SK-N-SH (cell line): ENCODE results near the gene NFATC3. TPM values are rescaled to one million over a fixed set of nuclear protein-coding genes. Genes with fewer than 3 reads are reported as not detected.

Experiments
- CTCF ChIA-PET: fragments of 300-600, 350-600 bp; formaldehyde crosslinking; extraction: SDS; loops from one replicate; lab custom pipeline; 2021; lab: Yijun Ruan, JAX
- POLR2A ChIA-PET: fragments of 350-600 bp; sonication (Branson Sonifier 250); formaldehyde crosslinking; extraction: SDS; loops from one replicate; lab custom pipeline; 2020; ENCODE audit warnings: antibody characterized with exemption, inconsistent platforms; lab: Yijun Ruan, JAX
- DNase-seq: peaks from one replicate; pipeline ENCODE4 v3.0.0; 2012
- H2AFZ ChIP-seq: fragments of 200-600 bp; sonication (generic); 2 replicates; pipeline ENCODE4 v1.8.1; 2016; ENCODE audit warnings: antibody characterized with exemption, mild to moderate bottlenecking, low read depth
- H3F3A ChIP-seq: fragments of 200-600 bp; sonication (generic); replicated peaks from 2 replicates; pipeline ENCODE3; 2016; ENCODE audit warnings: antibody characterized with exemption, mild to moderate bottlenecking; ENCODE audit not compliant: insufficient read depth
- H3K27ac ChIP-seq, 2 experiments: fragments of 200-500 bp in 1 of 2; fragments of 200-600 bp in 1 of 2; sonication (Bioruptor generic) in 1 of 2; sonication (generic), shearing (Covaris generic) in 1 of 2; 2 replicates each; pipeline versions ENCODE4 v1.5.1 to v1.6.1; 2014 to 2016; ENCODE audit warnings: low read depth in 2 of 2, inconsistent platforms in 1 of 2, low read length in 1 of 2, mild to moderate bottlenecking in 1 of 2, mixed read lengths in 1 of 2
- H3K27me3 ChIP-seq: fragments of 200-600 bp; sonication (generic), shearing (Covaris generic); 2 replicates; pipeline ENCODE4 v1.6.1; 2016; ENCODE audit warnings: mixed run types; ENCODE audit not compliant: insufficient read depth
- H3K36me3 ChIP-seq, 2 experiments: fragments of 200-500 bp in 1 of 2; fragments of 200-600 bp in 1 of 2; sonication (Bioruptor generic) in 1 of 2; sonication (generic) in 1 of 2; replicated peaks in 1 of 2; 2 replicates each; pipeline versions ENCODE3 to v1.5.1; 2014 to 2016; ENCODE audit warnings: low read length in 1 of 2, mild to moderate bottlenecking in 1 of 2; ENCODE audit not compliant: insufficient read depth in 2 of 2, control insufficient read depth in 1 of 2
- H3K4me1 ChIP-seq, 2 experiments: fragments of 200-500 bp in 1 of 2; fragments of 200-600 bp in 1 of 2; sonication (Bioruptor generic) in 1 of 2; sonication (generic), shearing (Covaris generic) in 1 of 2; 2 replicates each; pipeline versions ENCODE4 v1.5.1 to v1.6.1; 2014 to 2016; ENCODE audit warnings: low read depth in 1 of 2, low read length in 1 of 2, mixed run types in 1 of 2; ENCODE audit not compliant: insufficient read depth in 2 of 2, control insufficient read depth in 1 of 2
- H3K4me2 ChIP-seq: fragments of 200-600 bp; sonication (generic), shearing (Covaris generic); 2 replicates; pipeline ENCODE4 v1.6.1; 2017; ENCODE audit warnings: mixed run types
- H3K4me3 ChIP-seq, 2 experiments: fragments of 200-500 bp in 1 of 2; fragments of 200-600 bp in 1 of 2; sonication (Bioruptor generic) in 1 of 2; sonication (generic), shearing (Covaris generic) in 1 of 2; 2 replicates each; pipeline versions ENCODE4 v1.5.1 to v1.8.1; 2014 to 2016; ENCODE audit warnings: low read depth in 2 of 2, inconsistent platforms in 1 of 2, low read length in 1 of 2, mild to moderate bottlenecking in 1 of 2, mixed read lengths in 1 of 2, moderate library complexity in 1 of 2
- H3K79me2 ChIP-seq: fragments of 200-600 bp; sonication (generic); 2 replicates; pipeline ENCODE4 v1.8.1; 2017; ENCODE audit warnings: mild to moderate bottlenecking; ENCODE audit not compliant: insufficient read depth
- H3K9ac ChIP-seq: fragments of 200-600 bp; sonication (generic); 2 replicates; pipeline ENCODE4 v1.6.1; 2017; ENCODE audit warnings: mixed run types
- H3K9me2 ChIP-seq: fragments of 200-600 bp; sonication (generic); 2 replicates; pipeline ENCODE4 v1.6.1; 2017; ENCODE audit warnings: mixed run types
- H3K9me3 ChIP-seq: fragments of 200-600 bp; sonication (generic); 2 replicates; pipeline ENCODE4 v1.6.1; 2017; ENCODE audit warnings: mixed run types, mild to moderate bottlenecking, moderate library complexity
- H4K20me1 ChIP-seq: fragments of 200-600 bp; sonication (generic); 2 replicates; pipeline ENCODE4 v1.6.1; 2017; ENCODE audit warnings: mild to moderate bottlenecking, mixed run types; ENCODE audit not compliant: insufficient read depth
- CHD2 ChIP-seq: fragments of 150-350 bp; IDR thresholded peaks from 2 replicates; pipeline ENCODE4 v1.6.1; 2018; ENCODE audit warnings: low read length; ENCODE audit not compliant: partially characterized antibody
- ELF1 ChIP-seq: IDR thresholded peaks from 2 replicates; pipeline ENCODE4 v1.4.0; 2012
- EP300 ChIP-seq, 2 experiments: IDR thresholded peaks; 2 replicates each; pipeline versions ENCODE4 v1.4.0 to v1.6.1; 2012; ENCODE audit warnings: borderline replicate concordance in 1 of 2, low read depth in 1 of 2, low read length in 1 of 2
- EZH2phosphoT487 ChIP-seq: fragments of 200-600 bp; sonication (generic); IDR thresholded peaks from 2 replicates; pipeline ENCODE4 v1.6.1; 2017; ENCODE audit warnings: low read depth, mixed run types, mild to moderate bottlenecking, antibody characterized with exemption, moderate library complexity, borderline replicate concordance
- FOXJ3 ChIP-seq: sonication (generic); formaldehyde crosslinking; IDR thresholded peaks from 2 replicates; pipeline ENCODE4 v1.5.1; 2020; ENCODE audit warnings: mild to moderate bottlenecking, missing genetic modification reagents
- FOXM1 ChIP-seq: IDR thresholded peaks from 2 replicates; pipeline ENCODE4 v1.4.0; 2012; ENCODE audit warnings: low read depth, mild to moderate bottlenecking
- GABPA ChIP-seq: IDR thresholded peaks from 2 replicates; pipeline ENCODE4 v1.4.0; 2012; ENCODE audit warnings: low read depth, mild to moderate bottlenecking
- JUND ChIP-seq: IDR thresholded peaks from 2 replicates; pipeline ENCODE4 v1.4.0; 2012
- MEF2A ChIP-seq: IDR thresholded peaks from 2 replicates; pipeline ENCODE4 v1.4.0; 2012; ENCODE audit warnings: low read depth, borderline replicate concordance
- MXI1 ChIP-seq: IDR thresholded peaks from 2 replicates; pipeline ENCODE4 v1.6.1; 2012; ENCODE audit warnings: mild to moderate bottlenecking, low read depth, low read length, improper control_type of control experiment
- NRF1 ChIP-seq: IDR thresholded peaks from 2 replicates; pipeline ENCODE4 v1.6.1; 2012; ENCODE audit warnings: low read depth, mild to moderate bottlenecking, low read length
- RAD21 ChIP-seq: IDR thresholded peaks from 2 replicates; pipeline ENCODE4 v1.6.1; 2012; ENCODE audit warnings: mild to moderate bottlenecking, low read length
- RFX5 ChIP-seq: IDR thresholded peaks from 2 replicates; pipeline ENCODE4 v1.6.1; 2012; ENCODE audit warnings: mild to moderate bottlenecking, improper control_type of control experiment, low read length
- RXRA ChIP-seq: IDR thresholded peaks from 2 replicates; pipeline ENCODE4 v1.4.0; 2012; ENCODE audit warnings: low read depth, mild to moderate bottlenecking, borderline replicate concordance
- SIN3A ChIP-seq: IDR thresholded peaks from 2 replicates; pipeline ENCODE4 v1.6.1; 2012; ENCODE audit warnings: low read depth, mild to moderate bottlenecking, low read length, moderate library complexity, borderline replicate concordance
- TCF12 ChIP-seq: IDR thresholded peaks from 2 replicates; pipeline ENCODE4 v1.4.0; 2012
- TEAD4 ChIP-seq: IDR thresholded peaks from 2 replicates; pipeline ENCODE4 v1.4.0; 2012; ENCODE audit warnings: mild to moderate bottlenecking, borderline replicate concordance; ENCODE audit not compliant: insufficient read depth
- WGBS: methylation state at CpG from one replicate; pipeline ENCODE4 v1.1.6; 2017; ENCODE audit warnings: low lambda C conversion rate; 5-methylcytosine and 5-hydroxymethylcytosine counted together
- polyA plus RNA-seq, 3 experiments: library from polyadenylated mRNA; depleted of rRNA; stranded (reverse); fragments of >200 nt; gene quantifications; 2 replicates each; pipeline ENCODE4 v1.2.3, GENCODE V29; 2012
- TF ChIP-seq, protein P1 (sequence below): IDR thresholded peaks from 2 replicates; pipeline ENCODE4; 2012
- TF ChIP-seq, protein P2 (sequence below): IDR thresholded peaks from 2 replicates; pipeline ENCODE4 v1.4.0; 2012; ENCODE audit warnings: low read depth
- TF ChIP-seq, protein P3 (sequence below): fragments of 150-350 bp; IDR thresholded peaks from 2 replicates; pipeline ENCODE4 v1.6.1; 2016; ENCODE audit warnings: mild to moderate bottlenecking, low read depth, low read length
- TF ChIP-seq, protein P4 (sequence below): IDR thresholded peaks from 2 replicates; pipeline ENCODE4 v1.4.0; 2012; ENCODE audit warnings: low read depth, borderline replicate concordance

The NFATC3 gene
- polyA plus RNA-seq, 1 of the 3 experiments (the other 2 are of a cell fraction): 5.7 TPM

DNA sequence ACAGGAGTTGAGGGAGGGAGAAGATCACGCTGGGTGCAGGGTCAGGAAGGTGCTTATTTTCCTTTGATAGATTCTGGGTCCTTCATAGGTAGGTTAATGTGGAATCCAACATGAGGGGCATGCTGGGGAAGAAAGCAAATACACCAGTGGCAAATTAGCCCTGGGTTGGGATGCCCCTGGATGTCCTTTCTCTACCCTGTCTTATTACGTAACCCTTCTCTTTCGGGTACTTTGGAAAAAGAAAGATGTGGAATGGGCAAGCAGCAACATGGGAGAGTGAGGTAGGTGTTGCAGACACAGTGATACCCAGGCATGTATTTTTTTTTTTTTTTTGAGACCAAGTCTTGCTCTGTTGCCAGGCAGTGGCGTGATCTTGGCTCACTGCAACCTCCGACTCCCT lies 188.3 kb downstream of the NFATC3 start (continued):
- no peak for TF ChIP-seq FOXJ3 (CRISPR knock-in tag)
- no peak for TF ChIP-seq GABPA
- TF ChIP-seq, protein P1, sequence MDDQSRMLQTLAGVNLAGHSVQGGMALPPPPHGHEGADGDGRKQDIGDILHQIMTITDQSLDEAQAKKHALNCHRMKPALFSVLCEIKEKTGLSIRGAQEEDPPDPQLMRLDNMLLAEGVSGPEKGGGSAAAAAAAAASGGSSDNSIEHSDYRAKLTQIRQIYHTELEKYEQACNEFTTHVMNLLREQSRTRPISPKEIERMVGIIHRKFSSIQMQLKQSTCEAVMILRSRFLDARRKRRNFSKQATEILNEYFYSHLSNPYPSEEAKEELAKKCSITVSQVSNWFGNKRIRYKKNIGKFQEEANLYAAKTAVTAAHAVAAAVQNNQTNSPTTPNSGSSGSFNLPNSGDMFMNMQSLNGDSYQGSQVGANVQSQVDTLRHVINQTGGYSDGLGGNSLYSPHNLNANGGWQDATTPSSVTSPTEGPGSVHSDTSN: no peak
- TF ChIP-seq SIN3A: no peak

DNA sequence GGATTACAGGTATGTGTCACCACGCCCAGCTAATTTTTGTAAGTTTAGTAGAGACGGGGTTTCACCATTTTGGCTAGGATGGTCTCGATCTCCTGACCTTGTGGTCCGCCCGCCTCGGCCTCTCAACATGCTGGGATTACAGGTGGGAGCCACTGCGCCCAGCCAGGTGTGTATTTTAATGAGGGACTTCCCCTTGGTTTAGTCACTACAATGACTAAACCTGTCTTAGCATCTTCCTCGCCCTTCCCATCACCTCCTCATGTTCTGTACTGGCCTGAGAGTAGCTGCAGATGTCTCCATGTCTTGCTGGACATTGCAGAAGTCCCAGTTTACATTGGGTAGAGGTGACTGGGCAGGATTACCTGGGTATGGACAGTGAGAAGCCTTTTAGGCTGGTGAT lies 188.7 kb downstream of the NFATC3 start:
- Histone ChIP-seq H3K27me3 (no peaks in the 10 kb centered on the region), H3K4me3 (no peak overlapping the region), H3K4me2 (no peak overlapping the region), H2AFZ (no peak overlapping the region), H3F3A (no peaks in the 10 kb centered on the region), H3K9me3 (no peaks in the 10 kb centered on the region), H4K20me1 (peaks cover 21% of the 10 kb centered on the region), H3K36me3 (peaks cover 3 to 8% of the 10 kb centered on the region in 2 experiments), H3K9me2 (no peaks in the 10 kb centered on the region), H3K79me2 (peaks cover 84% of the 10 kb centered on the region), H3K4me1 (no peaks in the 10 kb centered on the region; a peak in 1 of 4 replicates), H3K9ac (no peak overlapping the region), H3K27ac (no peak overlapping the region)
- TF ChIP-seq MEF2A (no peak), ELF1 (no peak), MXI1 (no peak), JUND (no peak), TCF12 (no peak), TEAD4 (no peak), RAD21 (no peak), EP300 (IDR thresholded peaks at IDR 0.05; ENCODE audit: borderline replicate concordance in 1 of 2, low read depth in 1 of 2, low read length in 1 of 2) (no peak), EZH2phosphoT487 (no peak)
- TF ChIP-seq, protein P2, sequence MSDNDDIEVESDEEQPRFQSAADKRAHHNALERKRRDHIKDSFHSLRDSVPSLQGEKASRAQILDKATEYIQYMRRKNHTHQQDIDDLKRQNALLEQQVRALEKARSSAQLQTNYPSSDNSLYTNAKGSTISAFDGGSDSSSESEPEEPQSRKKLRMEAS: no peak
- TF ChIP-seq, protein P3, sequence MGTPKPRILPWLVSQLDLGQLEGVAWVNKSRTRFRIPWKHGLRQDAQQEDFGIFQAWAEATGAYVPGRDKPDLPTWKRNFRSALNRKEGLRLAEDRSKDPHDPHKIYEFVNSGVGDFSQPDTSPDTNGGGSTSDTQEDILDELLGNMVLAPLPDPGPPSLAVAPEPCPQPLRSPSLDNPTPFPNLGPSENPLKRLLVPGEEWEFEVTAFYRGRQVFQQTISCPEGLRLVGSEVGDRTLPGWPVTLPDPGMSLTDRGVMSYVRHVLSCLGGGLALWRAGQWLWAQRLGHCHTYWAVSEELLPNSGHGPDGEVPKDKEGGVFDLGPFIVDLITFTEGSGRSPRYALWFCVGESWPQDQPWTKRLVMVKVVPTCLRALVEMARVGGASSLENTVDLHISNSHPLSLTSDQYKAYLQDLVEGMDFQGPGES: no peak
- 92% methylated on average over 5 of the region's 8 CpGs for WGBS
- POLR2A ChIA-PET: no interaction called here
- no peak for DNase-seq
- CTCF ChIA-PET: interaction anchor here (1.4 to 2.0 kb wide), 2 partner anchors 10 to 12 kb away, joined by 4 to 10 read pairs; partner anchors contain the start of gene SLC7A6

DNA sequence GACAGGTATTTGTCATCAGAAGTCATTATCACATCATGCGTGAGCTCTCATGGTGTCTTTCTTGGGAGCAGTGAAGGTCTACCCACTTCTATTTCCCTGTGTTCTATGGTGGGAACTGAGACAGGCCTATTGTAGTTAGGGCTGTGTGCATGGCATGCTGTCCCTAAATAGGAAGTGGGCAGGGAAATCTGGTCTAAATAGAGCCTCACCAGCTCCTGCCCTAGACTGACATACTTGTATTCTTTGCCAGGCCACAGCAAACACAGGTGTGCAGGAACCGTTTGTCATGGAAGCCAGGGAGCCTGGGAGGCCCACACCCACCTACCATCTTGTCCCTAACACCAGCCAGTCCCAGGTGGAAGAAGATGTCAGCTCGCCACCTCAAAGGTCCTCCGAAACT lies 189.3 kb downstream of the NFATC3 start:
- peaks cover 18% of the 10 kb centered on the region for H4K20me1 ChIP-seq
- H3F3A ChIP-seq: no peaks in the 10 kb centered on the region
- CTCF ChIA-PET: interaction anchor here (1.0 to 2.0 kb wide), 4 partner anchors 10 to 54 kb away, joined by 3 to 10 read pairs (median 4); partner anchors contain the start of gene SLC7A6
- H3K9me3 ChIP-seq: no peaks in the 10 kb centered on the region
- no peak overlapping the region for H3K9ac ChIP-seq
- H3K27me3 ChIP-seq: no peaks in the 10 kb centered on the region
- no peak overlapping the region for H3K27ac ChIP-seq
- H3K4me1 ChIP-seq: no peaks in the 10 kb centered on the region; a peak in 1 of 4 replicates
- H3K9me2 ChIP-seq: no peaks in the 10 kb centered on the region
- POLR2A ChIA-PET: no interaction called here
- DNase-seq: no peak
- no peak overlapping the region for H3K4me3 ChIP-seq
- H3K4me2 ChIP-seq: no peak overlapping the region
- no peak overlapping the region for H2AFZ ChIP-seq
- peaks cover 6 to 8% of the 10 kb centered on the region in 2 experiments for H3K36me3 ChIP-seq
- peaks cover 84% of the 10 kb centered on the region for H3K79me2 ChIP-seq
- 100% methylated on average over 2 of the region's 4 CpGs for WGBS
- TF ChIP-seq FOXM1 (no peak), TEAD4 (no peak), JUND (no peak), RFX5 (no peak), MEF2A (no peak), NRF1 (no peak), EZH2phosphoT487 (no peak), CHD2 (no peak), RAD21 (no peak), RXRA (no peak), SIN3A (no peak)
- TF ChIP-seq, protein P3: no peak
- TF ChIP-seq, protein P2: no peak
- TF ChIP-seq, protein P4, sequence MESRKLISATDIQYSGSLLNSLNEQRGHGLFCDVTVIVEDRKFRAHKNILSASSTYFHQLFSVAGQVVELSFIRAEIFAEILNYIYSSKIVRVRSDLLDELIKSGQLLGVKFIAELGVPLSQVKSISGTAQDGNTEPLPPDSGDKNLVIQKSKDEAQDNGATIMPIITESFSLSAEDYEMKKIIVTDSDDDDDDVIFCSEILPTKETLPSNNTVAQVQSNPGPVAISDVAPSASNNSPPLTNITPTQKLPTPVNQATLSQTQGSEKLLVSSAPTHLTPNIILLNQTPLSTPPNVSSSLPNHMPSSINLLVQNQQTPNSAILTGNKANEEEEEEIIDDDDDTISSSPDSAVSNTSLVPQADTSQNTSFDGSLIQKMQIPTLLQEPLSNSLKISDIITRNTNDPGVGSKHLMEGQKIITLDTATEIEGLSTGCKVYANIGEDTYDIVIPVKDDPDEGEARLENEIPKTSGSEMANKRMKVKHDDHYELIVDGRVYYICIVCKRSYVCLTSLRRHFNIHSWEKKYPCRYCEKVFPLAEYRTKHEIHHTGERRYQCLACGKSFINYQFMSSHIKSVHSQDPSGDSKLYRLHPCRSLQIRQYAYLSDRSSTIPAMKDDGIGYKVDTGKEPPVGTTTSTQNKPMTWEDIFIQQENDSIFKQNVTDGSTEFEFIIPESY: no peak
